Body of pancreas (tissue), 4 donors: ENCODE results near the gene ACSM2B.

Experiments
- POLR2A ChIP-seq, 3 donors: fragments of 450-650 bp; IDR thresholded peaks; one replicate each; pipeline ENCODE4 v1.6.1; 2016; ENCODE audit warnings: antibody characterized with exemption in 3 of 3, mild to moderate bottlenecking in 2 of 3
- TF ChIP-seq, protein P1 (sequence below), 7 experiments: fragments of 450-650 bp in 4 of 7; fragments of 200-600 bp in 3 of 7; sonication (generic) in 3 of 7; IDR thresholded peaks; one replicate each; pipeline ENCODE4 v1.5.1; 2016 to 2019; ENCODE audit warnings: antibody characterized with exemption in 7 of 7

DNA sequence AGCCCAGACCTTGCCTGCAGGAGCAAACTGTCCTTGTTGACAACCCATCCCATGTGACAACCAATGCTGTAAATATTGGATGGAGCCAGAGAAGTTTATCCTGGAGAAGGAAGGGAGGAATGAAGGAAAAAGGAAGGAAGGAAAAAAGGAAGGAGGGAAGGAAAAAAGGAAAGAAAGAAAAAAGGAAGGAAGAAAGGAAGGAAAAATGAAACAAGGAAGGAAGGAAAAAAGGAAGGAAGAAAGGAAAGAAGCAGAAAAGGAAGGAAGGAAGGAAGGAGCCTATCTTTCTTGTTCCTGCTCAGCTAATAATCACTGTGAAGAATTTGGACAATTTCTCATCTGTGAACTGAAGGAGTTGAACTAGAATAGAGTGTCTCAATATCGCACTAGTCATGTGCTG is 56.1 kb downstream of the ACSM2B start:
- no peak for TF ChIP-seq POLR2A (IDR thresholded peaks at IDR 0.05)
- TF ChIP-seq, protein P1, sequence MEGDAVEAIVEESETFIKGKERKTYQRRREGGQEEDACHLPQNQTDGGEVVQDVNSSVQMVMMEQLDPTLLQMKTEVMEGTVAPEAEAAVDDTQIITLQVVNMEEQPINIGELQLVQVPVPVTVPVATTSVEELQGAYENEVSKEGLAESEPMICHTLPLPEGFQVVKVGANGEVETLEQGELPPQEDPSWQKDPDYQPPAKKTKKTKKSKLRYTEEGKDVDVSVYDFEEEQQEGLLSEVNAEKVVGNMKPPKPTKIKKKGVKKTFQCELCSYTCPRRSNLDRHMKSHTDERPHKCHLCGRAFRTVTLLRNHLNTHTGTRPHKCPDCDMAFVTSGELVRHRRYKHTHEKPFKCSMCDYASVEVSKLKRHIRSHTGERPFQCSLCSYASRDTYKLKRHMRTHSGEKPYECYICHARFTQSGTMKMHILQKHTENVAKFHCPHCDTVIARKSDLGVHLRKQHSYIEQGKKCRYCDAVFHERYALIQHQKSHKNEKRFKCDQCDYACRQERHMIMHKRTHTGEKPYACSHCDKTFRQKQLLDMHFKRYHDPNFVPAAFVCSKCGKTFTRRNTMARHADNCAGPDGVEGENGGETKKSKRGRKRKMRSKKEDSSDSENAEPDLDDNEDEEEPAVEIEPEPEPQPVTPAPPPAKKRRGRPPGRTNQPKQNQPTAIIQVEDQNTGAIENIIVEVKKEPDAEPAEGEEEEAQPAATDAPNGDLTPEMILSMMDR (IDR thresholded peaks at IDR 0.05) = no peak
